ENCODE results near the gene CERT1.
"Not testable (repeated sequence)": the region's sequence is repeated elsewhere in the genome, so short reads cannot be mapped to it uniquely, and the experiment has no call there.

Gene CERT1

DNA sequence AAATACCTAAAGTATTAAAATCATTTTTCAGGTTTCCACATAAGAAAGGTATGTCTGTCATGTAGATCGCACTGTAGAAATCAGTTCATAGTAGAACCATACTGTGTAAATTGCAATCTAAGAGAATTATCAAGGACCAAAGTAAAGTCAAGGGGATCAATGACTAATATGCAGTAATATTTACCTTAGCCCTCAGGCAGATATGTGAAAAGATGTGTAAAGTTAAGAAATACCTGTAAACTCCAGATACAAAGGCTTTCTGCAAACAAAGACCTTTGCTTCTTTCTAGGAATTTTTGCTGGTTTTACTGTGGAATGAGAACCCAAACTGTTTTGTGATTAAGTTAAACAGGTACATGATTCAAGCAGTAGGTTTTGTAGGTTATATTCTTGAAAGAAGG is 11.8 kb upstream of the CERT1 start:
- no peak for DNase-seq

DNA sequence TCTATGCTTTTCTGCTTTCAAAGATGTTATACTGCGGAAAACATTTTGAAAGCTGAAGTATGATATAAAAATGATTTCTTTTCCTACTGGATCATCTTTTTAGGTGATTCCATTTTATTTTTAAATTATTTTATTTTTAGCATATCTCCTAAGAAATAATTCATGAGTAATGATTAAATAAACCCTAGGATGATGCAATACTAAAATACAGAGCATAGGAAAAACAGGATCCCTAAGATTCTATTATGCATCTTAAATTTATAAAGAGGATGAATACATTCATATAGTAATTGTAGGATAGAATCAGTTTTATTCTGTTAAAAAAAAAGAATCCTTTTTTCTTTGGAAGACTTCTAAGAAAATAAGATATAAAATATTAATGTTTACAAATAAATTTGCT is 11.1 kb upstream of the CERT1 start:
- no peak for DNase-seq

DNA sequence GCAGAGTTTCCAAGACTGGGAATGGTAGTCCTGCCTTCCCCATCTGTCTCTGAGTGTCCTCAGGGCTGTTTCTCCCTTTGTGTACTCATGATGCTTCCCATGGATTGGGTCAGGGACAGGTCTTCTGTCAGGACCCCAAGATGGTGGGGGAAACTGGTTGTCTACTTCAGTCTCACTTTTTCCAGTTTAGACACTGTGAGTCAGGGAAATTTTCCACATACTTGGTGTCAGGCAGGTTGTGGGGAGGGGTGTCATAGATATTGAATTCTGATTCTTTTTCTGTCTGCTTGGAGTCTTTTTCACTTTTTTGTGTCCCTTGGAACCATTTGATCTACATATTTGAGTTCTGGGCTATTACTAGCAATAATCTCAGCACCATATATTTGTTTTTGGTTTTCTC is 10.6 kb upstream of the CERT1 start:
- DNase-seq, result no peak

DNA sequence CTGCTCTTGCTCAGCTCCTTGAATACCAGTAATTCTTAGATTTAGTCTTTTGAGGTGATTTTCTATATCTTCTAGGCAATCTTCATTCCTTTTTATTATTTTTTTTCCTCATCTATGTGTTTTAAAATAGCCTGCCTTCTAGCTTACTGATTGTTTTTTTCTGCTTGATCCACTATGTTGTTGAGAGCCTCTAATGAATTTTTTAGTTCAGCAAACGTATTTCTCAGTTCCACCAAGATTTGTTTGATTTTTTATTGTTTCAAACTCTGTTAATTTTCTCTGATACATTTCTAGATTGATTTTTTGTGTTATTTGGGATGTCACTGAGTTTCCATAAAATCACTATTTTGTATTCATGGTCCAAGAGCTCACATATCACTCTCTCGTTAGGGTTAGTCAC is 9.8 kb upstream of the CERT1 start:
- no peak for DNase-seq

DNA sequence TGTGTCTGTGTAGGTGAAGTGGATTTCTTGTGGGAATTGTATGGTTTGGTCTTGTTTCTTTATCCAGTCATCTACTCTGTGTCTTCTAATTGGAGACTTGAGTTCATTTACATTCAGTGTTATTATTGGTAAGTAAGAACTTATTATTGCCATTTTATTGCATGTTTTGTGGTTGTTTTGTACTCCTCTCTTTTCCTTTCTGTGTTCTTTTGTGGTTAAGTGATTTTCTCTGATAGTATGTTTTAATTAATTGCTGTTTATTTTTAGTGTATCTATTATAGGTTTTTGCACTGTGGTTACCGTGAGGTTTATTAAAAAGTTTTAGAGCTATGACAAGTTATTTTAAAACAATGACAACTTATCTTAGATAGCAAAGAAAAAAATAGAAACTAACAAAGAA is 8.3 kb upstream of the CERT1 start:
- no peak for DNase-seq

DNA sequence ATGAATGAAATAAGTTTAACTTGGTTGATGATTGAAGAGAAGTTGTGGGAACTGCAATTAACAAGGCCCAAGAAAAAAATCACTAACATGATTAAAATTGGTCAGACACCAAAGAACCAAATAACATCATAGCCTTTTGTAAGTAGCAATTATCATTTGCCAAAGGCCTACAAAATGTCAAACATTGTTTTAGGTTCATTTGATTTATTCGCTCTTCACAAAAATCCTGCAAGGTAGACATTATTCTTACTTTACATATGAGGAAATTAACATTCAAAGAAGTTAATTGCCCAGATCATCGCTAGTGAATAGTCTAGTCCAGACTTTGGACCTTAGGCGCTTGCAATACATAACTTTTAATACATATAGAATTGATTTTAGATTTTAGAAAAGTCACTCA is 2.9 kb upstream of the CERT1 start:
- DNase-seq, result no peak

DNA sequence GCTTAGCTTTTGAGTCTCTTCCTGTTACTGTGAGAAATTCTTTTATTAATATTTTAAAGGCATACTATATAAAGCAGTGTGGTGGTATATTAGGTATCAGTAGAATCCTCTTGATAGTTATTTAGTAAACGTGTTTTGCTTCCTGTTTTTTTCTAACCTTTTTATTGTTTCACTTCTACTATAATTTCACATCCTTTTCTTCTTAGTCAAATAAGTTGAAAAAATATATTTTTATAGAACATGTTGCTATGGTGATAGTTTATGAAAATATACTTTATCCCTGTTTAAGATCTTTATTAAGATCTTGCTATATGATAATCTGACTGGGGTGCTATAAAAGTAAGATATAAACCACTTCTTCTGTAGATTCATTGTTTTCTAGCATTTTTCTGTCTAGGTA is 2.4 kb upstream of the CERT1 start:
- no peak for DNase-seq

DNA sequence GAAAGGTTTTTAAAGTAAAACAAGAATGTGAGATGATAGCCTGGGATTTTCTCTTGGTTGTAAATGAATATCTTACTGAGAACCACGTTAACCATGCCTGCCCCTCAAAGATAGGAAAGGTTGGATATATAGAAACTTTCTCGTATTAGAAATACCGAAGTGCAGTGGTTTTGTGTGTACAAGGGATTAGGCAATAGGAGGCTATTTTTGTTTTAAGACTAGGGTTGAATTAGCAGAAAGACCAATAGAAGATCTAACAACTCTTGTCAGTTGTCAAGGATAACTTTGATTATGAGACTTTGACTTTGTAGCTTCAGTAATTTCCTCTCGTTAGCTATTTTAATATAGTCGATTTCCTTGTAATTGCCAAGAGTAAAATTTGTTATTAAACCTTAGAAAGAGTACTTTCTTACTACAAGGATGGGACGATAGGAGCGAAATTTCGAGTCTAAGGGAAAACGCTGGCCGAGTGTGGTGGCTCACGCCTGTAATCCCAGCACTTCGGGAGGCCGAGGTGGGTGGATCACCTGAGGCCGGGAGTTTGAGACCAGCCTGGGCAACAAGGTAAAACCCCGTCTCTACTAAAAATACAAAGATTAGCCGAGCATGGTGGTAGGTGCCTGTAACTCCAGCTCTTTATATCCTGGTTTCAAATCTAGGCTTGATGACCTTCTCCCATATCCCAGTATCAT is 1.1 kb upstream of the CERT1 start:
- DNase-seq, result no peak

DNA sequence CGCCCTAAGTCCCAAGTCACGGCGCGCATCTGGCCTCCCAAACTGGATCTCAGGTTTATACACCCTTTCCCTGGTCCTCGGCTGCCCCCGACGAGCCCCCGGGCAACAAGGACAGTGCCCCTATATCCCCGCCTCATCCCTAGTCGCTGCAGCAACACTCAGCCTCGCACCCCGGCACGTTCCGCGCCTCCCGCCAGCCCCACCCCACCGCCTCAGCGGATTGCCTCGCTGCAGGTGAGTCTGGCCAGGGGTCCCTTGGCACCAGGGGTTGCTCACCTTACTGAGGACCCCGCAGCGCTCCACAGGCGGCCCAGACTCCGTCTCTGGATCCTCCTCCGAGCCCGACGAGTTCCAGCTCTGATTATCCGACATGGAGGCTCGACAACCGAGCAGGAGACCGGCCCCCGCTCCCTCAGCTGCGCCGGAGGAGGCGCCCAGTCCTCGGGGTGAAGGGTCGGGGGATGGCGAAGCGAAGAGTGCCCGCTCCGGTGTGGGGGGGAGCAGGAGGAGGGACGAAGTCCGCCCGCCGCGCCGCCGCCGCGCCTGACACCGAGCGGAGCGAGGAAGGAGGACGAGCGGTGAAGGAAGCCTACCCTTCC is 494 bp downstream of the CERT1 start:
- no peak for DNase-seq

DNA sequence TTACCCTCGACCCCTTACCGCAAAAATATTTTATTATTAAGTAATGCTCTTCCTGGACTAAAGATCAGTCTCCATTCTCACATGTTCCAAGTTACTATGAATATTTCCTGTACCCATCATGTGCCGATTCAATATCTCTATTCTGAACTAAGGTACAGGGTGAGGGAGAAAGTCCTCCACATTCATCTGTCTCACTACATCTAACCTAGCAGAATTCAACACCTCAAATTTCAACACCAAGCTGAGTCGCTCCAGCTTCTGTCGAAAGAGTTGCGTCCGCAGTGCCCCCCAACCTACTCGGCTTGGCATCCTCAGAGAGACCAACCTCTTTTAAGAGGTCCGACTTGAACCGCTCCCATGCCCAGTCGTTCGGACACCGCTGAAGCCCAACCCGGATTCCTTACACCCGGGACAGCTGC is 1.0 kb downstream of the CERT1 start:
- no peak for DNase-seq

DNA sequence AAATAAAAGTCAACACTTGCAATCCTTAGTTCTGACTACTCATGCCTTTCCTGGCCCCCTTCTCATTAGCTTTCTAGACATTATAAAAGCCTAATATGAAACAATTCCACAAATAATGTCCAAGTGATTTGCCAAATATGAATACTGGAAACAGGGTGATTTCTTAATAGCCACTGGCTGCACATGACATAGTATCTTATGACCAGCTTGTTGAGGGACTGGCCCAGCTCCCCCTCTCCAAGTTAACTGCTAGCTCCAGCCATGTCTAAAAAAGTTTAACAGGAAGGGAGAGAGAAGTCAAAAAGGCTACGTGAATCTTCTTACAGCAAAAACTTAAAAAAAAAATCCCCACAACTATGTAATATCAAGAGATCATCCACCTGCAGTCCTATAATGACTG is 1.5 kb downstream of the CERT1 start:
- DNase-seq, result no peak

DNA sequence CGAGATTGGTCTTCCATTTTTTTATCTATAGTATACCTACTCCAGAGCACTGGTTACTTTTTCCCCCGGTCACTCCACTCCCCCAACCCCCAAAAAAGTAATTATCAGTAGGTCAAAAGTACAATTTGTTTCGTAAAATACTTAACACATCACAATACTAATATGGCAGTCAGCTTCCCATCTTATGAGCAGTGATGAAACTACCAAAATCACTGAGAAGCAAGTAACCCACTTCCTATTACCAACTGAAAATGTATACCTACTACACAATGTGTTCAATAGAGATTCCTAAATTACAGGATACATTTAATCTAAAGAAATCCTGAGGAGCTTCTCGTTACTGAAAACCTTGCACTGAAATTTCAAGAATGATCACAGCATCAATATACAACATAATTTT is 1.9 kb downstream of the CERT1 start:
- no peak for DNase-seq

DNA sequence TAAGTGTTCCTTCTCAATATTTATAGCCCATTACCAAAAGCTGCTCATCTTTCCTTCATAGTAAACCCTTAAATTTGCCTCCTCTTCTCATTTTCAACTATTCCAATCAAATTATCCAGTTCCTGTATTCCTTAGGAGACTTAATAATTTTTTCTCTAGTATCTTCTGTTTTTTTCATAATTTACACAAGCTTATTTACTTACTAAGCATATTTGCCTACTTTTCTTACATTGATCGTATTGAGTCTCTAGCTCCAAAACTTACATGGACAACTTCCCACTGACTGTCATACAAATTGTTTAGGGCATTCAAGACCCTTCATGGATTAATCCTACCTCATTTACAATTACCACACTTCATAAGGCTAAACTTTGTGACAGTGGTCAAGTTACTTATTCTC is 3.6 kb downstream of the CERT1 start:
- DNase-seq, result no peak

DNA sequence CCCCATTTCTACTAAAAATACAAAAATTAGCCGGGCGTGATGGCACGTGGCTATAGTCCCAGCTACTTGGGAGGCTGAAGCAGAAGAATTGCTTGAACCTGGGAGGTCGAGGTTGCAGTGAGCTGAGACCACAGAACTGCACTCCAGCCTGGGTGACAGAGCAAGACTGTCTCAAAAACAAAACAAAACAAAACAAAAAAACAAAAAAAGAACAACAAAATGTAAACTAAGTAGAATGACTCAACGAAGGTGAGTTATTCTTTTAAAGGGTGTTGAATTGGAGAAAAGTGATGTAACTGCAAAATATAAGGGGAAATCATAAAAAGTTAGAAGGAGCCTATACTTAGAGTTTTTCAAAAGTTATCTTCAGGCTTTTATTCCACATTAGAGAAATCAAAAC is 6.3 kb downstream of the CERT1 start:
- not testable (repeated sequence) for DNase-seq

DNA sequence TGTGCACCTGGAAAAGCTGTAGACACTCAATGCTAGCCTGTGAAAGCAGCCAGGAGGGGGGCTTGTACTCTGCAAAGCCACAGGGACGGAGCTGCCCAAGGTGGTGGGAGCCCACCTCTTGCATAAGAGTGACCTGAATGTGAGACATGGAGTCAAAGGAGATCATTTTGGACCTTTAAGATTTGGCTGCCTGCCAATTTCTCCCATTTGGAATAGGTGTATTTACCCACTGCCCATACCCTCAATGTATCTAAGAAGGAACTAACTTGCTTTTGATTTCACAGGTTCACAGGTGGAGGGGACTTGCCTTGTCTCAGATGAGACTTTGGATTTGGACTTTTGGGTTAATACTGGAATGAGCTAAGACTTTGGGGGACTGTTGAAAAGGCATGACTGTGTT is 12.6 kb downstream of the CERT1 start:
- DNase-seq, result not testable (repeated sequence)

DNA sequence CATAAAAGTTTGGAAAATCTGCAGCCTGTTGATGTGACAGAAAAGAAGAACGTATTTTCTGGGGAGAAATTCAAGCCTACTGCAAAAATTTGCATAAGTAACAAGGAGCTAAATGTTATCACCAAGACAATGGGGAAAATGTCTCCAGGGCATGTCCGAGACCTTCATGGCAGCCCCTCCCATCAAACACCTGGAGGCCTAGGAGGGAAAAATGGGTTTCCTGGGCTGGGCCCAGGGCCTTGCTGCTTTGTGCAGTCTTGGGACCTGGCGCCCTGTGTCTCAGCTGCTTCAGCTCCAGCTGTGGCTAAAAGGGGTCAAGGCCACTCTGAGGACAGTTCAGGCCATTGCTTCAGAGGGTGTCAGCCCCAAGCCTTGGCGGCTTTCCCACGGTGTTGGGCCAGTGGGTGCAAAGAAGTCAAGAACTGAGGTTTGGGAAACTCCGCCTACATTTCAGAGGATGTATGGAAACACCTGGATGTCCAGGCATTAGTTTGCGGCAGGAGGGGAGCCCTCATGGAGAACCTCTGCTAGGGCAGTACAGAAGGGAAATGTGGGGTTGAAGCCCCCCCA is 13.1 kb downstream of the CERT1 start:
- no peak for DNase-seq

DNA sequence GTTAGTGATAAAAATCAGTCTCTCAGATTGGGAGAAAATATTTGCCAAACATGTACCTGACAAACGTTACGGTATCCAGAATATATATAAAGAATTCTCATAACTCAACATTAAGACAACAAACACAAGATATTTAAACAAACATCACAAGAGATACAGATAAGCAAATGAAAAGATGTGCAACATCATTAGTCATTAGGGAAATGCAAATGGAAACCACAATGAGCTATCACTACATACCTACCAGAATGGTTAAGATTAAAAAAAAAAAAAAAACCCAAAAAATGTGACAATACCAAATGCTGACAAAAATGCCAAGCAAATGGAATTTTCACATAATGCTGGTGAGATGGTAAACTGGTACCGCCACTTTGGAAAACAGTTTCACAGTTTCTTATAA is 15.4 kb downstream of the CERT1 start:
- no peak for DNase-seq

DNA sequence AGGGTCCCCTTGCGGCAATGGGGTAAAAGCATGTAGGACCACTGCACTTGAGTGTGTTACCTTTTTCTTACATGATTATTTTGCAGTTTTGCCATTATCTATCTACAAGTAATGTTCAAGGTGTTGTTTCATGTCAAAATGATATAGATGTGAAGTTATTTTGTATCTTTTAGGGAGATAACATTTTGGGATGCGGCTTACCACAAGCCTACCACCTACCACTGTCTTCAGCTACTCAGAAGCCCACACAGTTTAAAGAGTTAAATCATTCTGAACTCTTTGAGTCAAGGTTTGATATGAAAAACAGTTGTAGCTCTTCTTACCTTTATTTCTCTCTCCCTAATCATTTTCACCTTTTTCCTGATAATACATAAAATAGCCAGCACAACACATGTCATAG is 19.8 kb downstream of the CERT1 start:
- no peak for DNase-seq

DNA sequence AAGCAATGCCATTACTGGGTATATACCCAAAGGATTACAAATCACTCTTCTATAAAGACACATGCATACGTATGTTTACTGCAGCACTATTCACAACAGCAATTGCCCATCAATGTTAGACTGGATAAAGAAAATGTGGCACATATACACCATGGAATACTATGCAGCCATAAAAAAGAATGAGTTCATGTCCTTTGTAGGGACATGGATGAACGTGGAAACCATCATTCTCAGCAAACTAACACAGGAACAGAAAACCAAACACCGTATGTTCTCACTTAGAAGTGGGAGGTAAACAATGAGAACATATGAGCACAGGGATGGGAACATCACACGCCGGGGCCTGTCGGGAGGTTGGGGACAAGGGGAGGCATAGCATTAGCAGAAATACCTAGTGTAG is 21.6 kb downstream of the CERT1 start:
- not testable (repeated sequence) for DNase-seq

DNA sequence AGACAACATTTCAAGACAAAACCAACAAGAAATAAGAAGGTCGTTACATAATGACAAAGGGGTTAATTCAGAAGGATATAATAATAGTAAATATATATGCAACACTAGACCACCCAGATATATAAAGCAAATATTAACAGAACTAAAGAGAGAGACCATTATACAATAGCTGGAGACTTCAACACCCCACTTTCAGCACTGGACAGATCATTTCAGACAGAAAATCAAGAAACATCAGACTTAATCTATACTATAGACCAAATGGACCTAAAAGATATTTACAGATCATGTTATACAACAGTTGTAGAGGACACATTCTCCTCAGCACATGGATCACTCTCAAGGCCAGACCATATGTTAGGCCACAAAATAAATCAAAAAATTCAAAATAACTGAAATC is 26.8 kb downstream of the CERT1 start:
- no peak for DNase-seq

DNA sequence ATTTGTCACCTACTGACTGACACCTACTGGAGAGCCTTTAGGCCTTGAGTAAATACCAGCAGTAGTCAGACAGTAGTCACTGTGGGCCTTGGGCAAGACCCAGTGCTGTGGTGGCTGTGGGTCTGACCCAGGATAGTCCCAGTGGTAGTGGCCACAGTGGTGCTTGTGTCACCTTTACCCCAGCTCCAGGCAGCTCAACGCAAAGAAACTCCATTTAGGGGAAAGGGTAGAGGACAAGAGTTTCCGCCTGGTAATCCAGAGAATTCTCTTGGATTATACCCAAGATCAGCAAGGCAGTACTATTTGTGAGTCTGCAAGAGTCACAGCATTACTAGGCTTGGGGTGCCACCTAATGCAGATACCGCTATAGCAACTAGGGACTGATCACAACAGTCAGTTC is 28.9 kb downstream of the CERT1 start:
- no peak for DNase-seq

DNA sequence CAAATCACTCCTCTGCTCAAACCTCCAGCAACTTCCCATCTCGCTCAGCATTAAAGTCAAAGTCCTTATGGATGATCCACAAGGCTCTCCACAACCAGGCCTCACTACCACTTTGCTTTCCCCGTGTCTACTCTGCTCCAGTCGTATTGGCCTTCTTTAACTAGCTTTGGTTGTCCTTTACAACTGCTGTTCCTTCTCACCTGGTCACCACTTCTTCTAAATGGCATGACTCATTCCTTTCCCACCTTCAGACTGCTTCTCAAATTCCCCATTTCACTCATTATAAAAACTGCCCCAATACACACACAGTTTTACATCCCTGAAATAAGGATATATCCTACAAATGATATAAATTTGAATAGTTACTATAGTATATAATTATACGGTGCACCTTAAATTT is 30.4 kb downstream of the CERT1 start:
- no peak for DNase-seq

DNA sequence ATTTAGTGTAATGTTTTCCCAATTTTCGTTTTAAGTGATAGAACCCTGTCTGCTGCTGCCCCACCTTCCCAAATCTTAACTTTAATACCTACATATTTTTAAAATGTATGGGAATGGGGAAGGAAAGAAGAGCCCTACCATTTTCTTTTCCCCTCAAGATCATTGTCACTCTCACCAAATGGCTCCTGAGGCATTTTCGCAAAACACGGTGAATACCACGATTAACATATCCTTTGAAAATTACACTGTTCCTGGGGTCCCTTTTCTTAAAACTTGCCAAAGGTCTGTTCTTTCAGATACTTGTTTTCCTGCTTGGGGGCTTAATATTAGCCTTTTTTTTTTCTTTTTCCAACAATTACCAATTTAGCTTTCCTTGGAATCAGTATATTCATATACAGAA is 36.1 kb downstream of the CERT1 start:
- DNase-seq, result no peak

DNA sequence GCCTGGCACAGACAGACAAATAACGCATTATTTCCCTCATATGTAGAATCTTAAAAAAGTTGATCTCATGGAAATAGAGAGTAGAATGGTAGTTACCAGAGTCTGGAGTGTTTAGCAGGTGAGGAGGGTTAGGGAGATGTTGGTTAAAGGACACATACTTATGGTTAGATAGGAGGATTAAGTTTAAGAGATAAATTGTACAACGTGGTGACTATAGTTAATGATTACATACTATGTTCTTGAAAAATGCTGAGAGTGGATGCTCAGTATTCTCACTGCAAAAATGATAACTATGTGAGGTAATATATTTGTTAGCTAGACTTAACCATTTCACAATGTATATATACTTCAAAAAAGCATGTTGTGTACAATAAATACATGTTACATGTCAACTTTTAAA is 38.0 kb downstream of the CERT1 start:
- no peak for DNase-seq

DNA sequence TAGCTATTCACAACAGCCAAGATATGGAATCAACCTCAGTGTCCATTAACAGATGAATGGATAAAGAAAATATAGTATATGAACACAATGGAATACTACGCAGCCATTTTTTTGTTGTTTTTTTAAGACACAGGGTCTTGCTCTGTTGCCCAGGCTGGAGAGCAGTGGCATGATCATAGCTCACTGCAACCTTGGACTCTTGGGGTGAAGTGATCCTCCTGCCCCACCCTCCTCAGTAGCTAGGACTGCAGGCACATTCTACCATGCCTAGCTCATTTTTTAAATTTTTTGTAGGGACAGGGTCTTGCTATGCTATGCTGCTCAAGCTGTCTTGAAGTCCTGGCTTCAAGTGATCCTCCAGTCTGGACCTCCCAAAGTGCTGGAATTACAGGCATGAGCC is 38.5 kb downstream of the CERT1 start:
- no peak for DNase-seq

Data from GF-D8 (cell line).